ENCODE data around the gene AMH.

- no peak for TF ChIP-seq CTCF (IDR thresholded peaks at IDR 0.05)
- TF ChIP-seq POLR2A (IDR thresholded peaks at IDR 0.05) = no peak
These were observed 51.4 kb downstream of the AMH start for GRCh38 chr19:2300533-2300932.

All from ovary (tissue), 3 donors.